GM21423 (cell line): ENCODE results near the gene THSD7A.

Experiments
- ATAC-seq: cut with Tn5 transposase; IDR thresholded peaks from one replicate; pipeline ENCODE4 v1.9.1; 2021; ENCODE audit warnings: mild to moderate bottlenecking, moderate library complexity; ENCODE audit not compliant: unreplicated experiment

Gene THSD7A

GRCh38 chr7:11355399-11356005 lies 476.5 kb downstream of the THSD7A start:
- no peak for ATAC-seq

- no peak for ATAC-seq
Observed at GRCh38 chr7:11346302-11346701, 485.7 kb downstream of the THSD7A start.

GRCh38 chr7:11345621-11346020 lies 486.4 kb downstream of the THSD7A start:
- no peak for ATAC-seq

- ATAC-seq, result peak; percentile 67
Observed at GRCh38 chr7:11343818-11344413, 488.1 kb downstream of the THSD7A start.

- no peak for ATAC-seq
Observed at GRCh38 chr7:11343136-11343535, 488.9 kb downstream of the THSD7A start.

- no peak for ATAC-seq
Observed at GRCh38 chr7:11341285-11341944, 490.6 kb downstream of the THSD7A start.

- no peak for ATAC-seq
Observed at GRCh38 chr7:11336432-11336831, 495.6 kb downstream of the THSD7A start.

GRCh38 chr7:11335947-11336346 lies 496.1 kb downstream of the THSD7A start:
- no peak for ATAC-seq

- ATAC-seq, result no peak
Observed at GRCh38 chr7:11332865-11333228, 499.2 kb downstream of the THSD7A start.

GRCh38 chr7:11332186-11332864 lies 499.7 kb downstream of the THSD7A start:
- peak; percentile 66 for ATAC-seq

GRCh38 chr7:11331128-11332102 lies 500.6 kb downstream of the THSD7A start:
- no peak for ATAC-seq

- ATAC-seq, result no peak
Observed at GRCh38 chr7:11330717-11331116, 501.3 kb downstream of the THSD7A start.

GRCh38 chr7:11330208-11330607 lies 501.8 kb downstream of the THSD7A start:
- no peak for ATAC-seq

GRCh38 chr7:11329626-11330025 lies 502.4 kb downstream of the THSD7A start:
- ATAC-seq, result no peak

- ATAC-seq, result no peak
Observed at GRCh38 chr7:11328309-11328708, 503.7 kb downstream of the THSD7A start.

GRCh38 chr7:11327633-11328032 lies 504.4 kb downstream of the THSD7A start:
- ATAC-seq, result no peak
